OCI-LY1 (cell line): ENCODE results near the gene FAM120A.

ENCODE experiments used
- CTCF ChIP-seq: fragments of 200-600 bp; sonication (generic), shearing (Covaris generic); IDR thresholded peaks from 2 replicates; pipeline ENCODE4 v1.5.1; 2017; ENCODE audit warnings: mild to moderate bottlenecking, antibody characterized with exemption, low read length, moderate library complexity, mixed read lengths
- EZH2 ChIP-seq: fragments of 200-600 bp; sonication (generic), shearing (Covaris generic); IDR thresholded peaks from 2 replicates; pipeline ENCODE4 v1.8.0; 2017; ENCODE audit warnings: borderline replicate concordance, mixed run types, mild to moderate bottlenecking, antibody characterized with exemption, low read length, moderate library complexity, mixed read lengths

GRCh38 chr9:93585695-93586094 lies 134.2 kb downstream of the FAM120A start:
- TF ChIP-seq CTCF = no peak
- no peak for TF ChIP-seq EZH2
